GM13977 (cell line): Measurements from ENCODE around the gene GDF11.

Experiments
- DNase-seq: peaks from one replicate; pipeline ENCODE4 v3.0.0; 2012; ENCODE audit warnings: low spot score
- in situ Hi-C: fragments of 300-500 bp; cut with MboI; formaldehyde crosslinking; loops from one replicate; pipeline ENCODE4 v1.12.0; 2022; ENCODE audit warnings: low sequenced_read_pairs, low pct_unique_long_range_greater_than_20kb, mixed read lengths, inconsistent platforms; ENCODE audit not compliant: unreplicated experiment
- TF ChIP-seq, protein P1 (sequence below): IDR thresholded peaks from 2 replicates; pipeline ENCODE4 v1.5.1; 2012; ENCODE audit warnings: mild to moderate bottlenecking, control low read depth; ENCODE audit not compliant: insufficient read depth; ENCODE audit errors: extremely low read depth, missing control alignments

The GDF11 gene

GRCh38 chr12:55765736-55766290, 22.9 kb downstream of the GDF11 start:
- no peak for DNase-seq
- in situ Hi-C loops, result no loop called here
- TF ChIP-seq, protein P1, sequence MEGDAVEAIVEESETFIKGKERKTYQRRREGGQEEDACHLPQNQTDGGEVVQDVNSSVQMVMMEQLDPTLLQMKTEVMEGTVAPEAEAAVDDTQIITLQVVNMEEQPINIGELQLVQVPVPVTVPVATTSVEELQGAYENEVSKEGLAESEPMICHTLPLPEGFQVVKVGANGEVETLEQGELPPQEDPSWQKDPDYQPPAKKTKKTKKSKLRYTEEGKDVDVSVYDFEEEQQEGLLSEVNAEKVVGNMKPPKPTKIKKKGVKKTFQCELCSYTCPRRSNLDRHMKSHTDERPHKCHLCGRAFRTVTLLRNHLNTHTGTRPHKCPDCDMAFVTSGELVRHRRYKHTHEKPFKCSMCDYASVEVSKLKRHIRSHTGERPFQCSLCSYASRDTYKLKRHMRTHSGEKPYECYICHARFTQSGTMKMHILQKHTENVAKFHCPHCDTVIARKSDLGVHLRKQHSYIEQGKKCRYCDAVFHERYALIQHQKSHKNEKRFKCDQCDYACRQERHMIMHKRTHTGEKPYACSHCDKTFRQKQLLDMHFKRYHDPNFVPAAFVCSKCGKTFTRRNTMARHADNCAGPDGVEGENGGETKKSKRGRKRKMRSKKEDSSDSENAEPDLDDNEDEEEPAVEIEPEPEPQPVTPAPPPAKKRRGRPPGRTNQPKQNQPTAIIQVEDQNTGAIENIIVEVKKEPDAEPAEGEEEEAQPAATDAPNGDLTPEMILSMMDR, result no peak

GRCh38 chr12:55767156-55767555, 24.2 kb downstream of the GDF11 start:
- in situ Hi-C loops, result no loop called here
- TF ChIP-seq, protein P1, result no peak
- no peak for DNase-seq

DNA sequence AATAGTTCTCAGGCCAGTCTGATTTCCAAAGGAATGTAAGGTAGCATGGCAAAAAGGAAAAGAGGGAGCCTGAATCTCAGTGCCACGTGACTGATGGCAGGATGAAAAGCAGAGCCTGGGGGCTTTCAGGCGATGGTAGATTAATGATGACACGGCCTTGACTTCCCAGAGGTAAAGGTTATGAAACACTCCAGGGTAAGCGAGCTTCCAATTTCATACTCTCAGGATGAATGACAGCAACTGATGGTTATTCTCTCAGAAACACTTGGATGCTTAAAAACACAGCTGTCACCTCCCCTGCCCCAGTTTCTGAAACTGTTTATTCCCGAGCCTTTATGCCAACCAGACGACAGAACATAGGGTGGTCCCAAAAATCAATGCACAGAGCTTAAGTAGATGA, 28.8 kb downstream of the GDF11 start:
- in situ Hi-C loops, result no loop called here
- TF ChIP-seq, protein P1, result no peak
- no peak for DNase-seq

- no peak for DNase-seq
- TF ChIP-seq, protein P1, result no peak
- in situ Hi-C loops, result no loop called here
Observed at GRCh38 chr12:55777856-55778255, 34.9 kb downstream of the GDF11 start.

DNA sequence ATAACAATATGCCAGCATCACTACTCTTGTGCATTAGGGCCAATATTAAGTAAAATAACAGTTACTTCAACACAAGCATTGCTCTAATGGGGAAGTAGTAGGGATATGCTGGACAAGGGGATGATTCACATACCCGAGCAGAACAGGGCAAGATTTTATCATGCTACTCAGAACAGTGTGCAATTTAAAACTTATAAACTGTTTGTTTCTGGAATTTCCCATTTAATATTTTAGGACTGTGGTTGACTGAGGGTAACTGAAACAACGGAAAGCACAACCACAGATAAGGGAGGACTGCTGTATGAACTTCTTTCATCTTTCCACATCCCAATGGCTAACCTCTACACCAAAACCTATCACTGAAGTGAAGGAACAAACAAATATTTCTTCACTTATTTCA, 37.8 kb downstream of the GDF11 start:
- DNase-seq, result no peak
- in situ Hi-C loops, result no loop called here
- TF ChIP-seq, protein P1, result no peak

DNA sequence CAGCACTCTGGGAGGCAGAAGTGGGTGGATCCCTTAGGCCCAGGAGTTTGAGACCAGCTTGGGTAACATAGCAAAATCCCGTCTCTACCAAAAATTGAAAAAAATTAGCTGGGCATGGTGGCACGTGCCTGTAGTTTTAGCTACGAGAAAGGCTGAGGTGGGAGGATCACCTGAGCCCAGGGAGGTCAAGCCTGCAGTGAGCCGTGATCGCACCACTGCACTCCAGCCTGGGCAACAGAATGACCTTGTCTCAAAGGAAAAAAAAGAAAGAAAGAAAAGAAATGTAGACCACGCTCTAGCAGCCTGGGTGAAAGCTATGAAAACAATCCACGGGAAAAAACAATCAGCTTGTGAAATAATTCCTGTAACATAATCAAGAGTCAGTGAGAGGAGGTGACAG, 45.6 kb downstream of the GDF11 start:
- in situ Hi-C loops, result no loop called here
- TF ChIP-seq, protein P1, result no peak
- DNase-seq, result no peak

GRCh38 chr12:55789171-55789570, 46.2 kb downstream of the GDF11 start:
- no peak for DNase-seq
- TF ChIP-seq, protein P1, result no peak
- in situ Hi-C loops, result no loop called here
